ENCODE measurements around the gene RAD51.

The RAD51 gene

DNA sequence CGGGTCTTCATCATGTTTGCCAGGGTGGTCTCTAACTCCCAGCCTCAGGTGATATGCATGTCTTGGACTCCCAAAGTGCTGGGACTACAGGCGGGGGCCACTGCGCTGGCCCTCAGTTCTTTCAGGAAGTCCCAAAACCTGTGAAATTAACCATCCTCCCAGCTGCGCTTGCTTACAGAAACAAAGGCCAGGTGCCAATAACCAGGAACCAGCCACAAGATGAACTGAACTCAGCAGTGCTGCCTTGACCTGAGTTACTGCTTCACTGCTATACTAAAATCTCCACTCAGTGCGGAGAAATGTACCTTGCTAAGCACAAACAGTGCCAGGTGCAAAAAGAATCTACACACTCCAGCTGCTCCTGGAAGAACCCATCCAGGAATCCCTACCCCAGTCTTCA is 65.0 kb downstream of the RAD51 start:
- Histone ChIP-seq H4K20me1 (ENCODE audit: insufficient read depth, low read length) (no peaks in the 10 kb centered on the region), H3K27ac (ENCODE audit: low read length) (no peak overlapping the region), H3K4me3 (ENCODE audit: low read depth in 1 of 2, low read length in 2 of 2) (no peak overlapping the region), H3K36me3 (ENCODE audit: insufficient read depth, low read length) (no peaks in the 10 kb centered on the region), H3K27me3 (ENCODE audit: insufficient read depth, low read length, poor library complexity) (no peaks in the 10 kb centered on the region), H3K4me1 (ENCODE audit: insufficient read depth, low read length) (peaks cover 8% of the 10 kb centered on the region), H3K9me3 (ENCODE audit: insufficient read depth, low read length, severe bottlenecking) (no peaks in the 10 kb centered on the region), H3K79me2 (ENCODE audit: insufficient read depth, low read length) (peaks cover under 1% of the 10 kb centered on the region), H3K4me2 (ENCODE audit: insufficient read depth, low read length) (no peak overlapping the region), H2AFZ (ENCODE audit: low read depth, low read length) (no peak overlapping the region), H3K9ac (ENCODE audit: low read depth, low read length) (no peak overlapping the region)
- ATAC-seq (ENCODE audit: insufficient read depth, low read depth) (no peak), DNase-seq (no peak)
- TF ChIP-seq EZH2 (IDR thresholded peaks at IDR 0.05; ENCODE audit: borderline replicate concordance, low read depth, low read length, severe bottlenecking): no peak
- TF ChIP-seq, protein P1, sequence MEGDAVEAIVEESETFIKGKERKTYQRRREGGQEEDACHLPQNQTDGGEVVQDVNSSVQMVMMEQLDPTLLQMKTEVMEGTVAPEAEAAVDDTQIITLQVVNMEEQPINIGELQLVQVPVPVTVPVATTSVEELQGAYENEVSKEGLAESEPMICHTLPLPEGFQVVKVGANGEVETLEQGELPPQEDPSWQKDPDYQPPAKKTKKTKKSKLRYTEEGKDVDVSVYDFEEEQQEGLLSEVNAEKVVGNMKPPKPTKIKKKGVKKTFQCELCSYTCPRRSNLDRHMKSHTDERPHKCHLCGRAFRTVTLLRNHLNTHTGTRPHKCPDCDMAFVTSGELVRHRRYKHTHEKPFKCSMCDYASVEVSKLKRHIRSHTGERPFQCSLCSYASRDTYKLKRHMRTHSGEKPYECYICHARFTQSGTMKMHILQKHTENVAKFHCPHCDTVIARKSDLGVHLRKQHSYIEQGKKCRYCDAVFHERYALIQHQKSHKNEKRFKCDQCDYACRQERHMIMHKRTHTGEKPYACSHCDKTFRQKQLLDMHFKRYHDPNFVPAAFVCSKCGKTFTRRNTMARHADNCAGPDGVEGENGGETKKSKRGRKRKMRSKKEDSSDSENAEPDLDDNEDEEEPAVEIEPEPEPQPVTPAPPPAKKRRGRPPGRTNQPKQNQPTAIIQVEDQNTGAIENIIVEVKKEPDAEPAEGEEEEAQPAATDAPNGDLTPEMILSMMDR (IDR thresholded peaks at IDR 0.05; ENCODE audit: borderline replicate concordance, extremely low read depth, low read length, poor library complexity, severe bottlenecking): no peak

DNA sequence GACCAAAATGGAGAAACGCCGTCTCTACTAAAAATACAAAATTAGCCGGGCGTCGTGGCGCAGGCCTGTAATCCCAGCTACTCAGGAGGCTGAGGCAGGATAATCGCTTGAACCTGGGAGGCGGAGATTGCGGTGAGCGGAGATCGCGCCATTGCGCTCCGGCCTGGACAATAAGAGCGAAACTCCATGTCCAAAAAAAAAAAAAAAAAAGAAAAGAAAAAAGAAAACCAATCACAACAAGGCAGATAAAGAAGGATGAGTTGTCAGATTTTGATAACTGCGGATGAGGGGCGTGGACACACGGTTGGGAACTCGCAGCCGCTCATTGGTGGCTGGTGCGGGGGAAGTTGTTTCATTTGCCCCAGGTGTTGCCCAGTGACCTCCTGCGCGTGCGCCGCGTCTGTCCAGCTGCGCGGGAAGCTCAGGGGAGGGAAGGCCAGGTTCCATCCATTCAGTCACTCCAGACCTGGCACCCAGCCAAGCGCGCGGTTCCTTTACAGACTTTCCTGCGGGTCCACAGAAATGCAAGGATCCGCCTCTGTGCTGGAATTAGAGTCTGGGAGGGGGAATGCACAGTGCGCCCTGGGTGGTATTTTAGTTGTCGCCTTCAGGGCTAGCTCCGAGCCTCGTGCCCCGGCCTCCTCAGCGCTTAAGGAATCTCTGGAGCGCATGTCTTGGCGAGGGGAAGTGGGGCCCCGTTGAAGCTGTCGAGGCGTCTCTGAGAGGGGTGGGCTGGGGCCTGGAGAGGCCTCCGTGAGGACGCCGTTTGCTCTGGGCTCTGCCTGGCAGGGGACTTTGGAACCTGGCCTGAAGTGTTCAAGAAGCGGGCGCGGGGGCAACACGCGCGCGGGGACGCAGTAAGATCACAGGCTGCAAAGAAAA is 68.2 kb downstream of the RAD51 start:
- Histone ChIP-seq H3K79me2 (ENCODE audit: insufficient read depth, low read length) (no peaks in the 10 kb centered on the region), H4K20me1 (ENCODE audit: insufficient read depth, low read length) (no peaks in the 10 kb centered on the region), H2AFZ (ENCODE audit: low read depth, low read length) (no peak overlapping the region), H3K9me3 (ENCODE audit: insufficient read depth, low read length, severe bottlenecking) (no peaks in the 10 kb centered on the region), H3K27ac (ENCODE audit: low read length) (no peak overlapping the region), H3K4me1 (ENCODE audit: insufficient read depth, low read length) (peaks cover 5% of the 10 kb centered on the region; the same call in 1 of the 2 replicates), H3K27me3 (ENCODE audit: insufficient read depth, low read length, poor library complexity) (no peaks in the 10 kb centered on the region), H3K4me3 (ENCODE audit: low read depth in 1 of 2, low read length in 2 of 2) (no peak overlapping the region), H3K4me2 (ENCODE audit: insufficient read depth, low read length) (no peak overlapping the region), H3K9ac (ENCODE audit: low read depth, low read length) (no peak overlapping the region), H3K36me3 (ENCODE audit: insufficient read depth, low read length) (peaks cover 14% of the 10 kb centered on the region)
- DNase-seq: no peak
- TF ChIP-seq, protein P1 (IDR thresholded peaks at IDR 0.05; ENCODE audit: borderline replicate concordance, extremely low read depth, low read length, poor library complexity, severe bottlenecking): no peak
- no peak for TF ChIP-seq EZH2 (IDR thresholded peaks at IDR 0.05; ENCODE audit: borderline replicate concordance, low read depth, low read length, severe bottlenecking)
- ATAC-seq (ENCODE audit: insufficient read depth, low read depth): no peak

DNA sequence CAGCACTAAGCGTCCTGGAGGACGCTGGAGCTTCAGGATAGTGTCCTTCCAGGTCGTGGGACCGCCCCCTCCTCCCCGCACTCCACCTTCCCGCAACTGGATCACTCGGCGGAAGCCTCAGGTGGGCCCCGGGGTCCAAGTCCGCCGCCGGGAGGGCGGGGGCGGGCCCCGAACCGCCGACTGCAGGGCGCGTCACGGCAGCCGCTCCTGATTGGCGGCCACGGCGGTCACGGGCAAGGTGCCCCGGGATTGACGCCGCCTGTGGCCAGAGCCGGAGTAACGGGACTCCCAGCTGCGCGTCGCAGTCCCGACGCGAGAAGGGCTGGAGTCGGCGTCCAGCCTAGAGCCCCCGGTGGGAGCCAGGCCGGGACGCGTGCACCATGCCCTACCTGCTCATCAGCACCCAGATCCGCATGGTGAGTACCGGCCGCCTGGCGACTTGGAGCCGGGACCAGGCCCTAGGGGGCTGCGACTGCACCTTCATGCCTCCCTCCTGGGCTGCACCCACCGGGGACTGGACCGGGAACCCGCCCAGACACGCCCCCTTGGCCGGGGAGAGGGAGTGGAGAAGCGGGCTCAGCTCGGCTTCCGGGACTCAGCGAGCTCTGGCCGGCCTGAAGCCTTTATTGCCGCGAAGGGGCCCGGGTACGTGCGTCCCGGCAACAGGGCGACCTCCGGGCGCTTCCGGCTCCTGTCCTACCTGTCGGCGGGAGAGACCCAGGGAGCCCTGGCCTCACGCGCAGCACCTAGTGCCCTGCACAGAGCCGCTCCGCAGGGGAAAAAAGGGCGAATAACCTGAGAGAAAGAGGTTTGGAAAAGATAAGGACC is 69.0 kb downstream of the RAD51 start, which contains the start of gene GCHFR:
Gene GCHFR, plus strand, starts transcription at position 268 of the 828 bp plus-strand sequence. Its CDS starts 113 bp downstream, at position 381.
- Histone ChIP-seq H3K27ac (ENCODE audit: low read length) (no peak within 1 kb of the TSS), H3K9me3 (ENCODE audit: insufficient read depth, low read length, severe bottlenecking) (no peaks in the 10 kb centered on the region), H3K79me2 (ENCODE audit: insufficient read depth, low read length) (no peaks in the 10 kb centered on the region), H3K36me3 (ENCODE audit: insufficient read depth, low read length) (peaks cover 19% of the 10 kb centered on the region), H3K4me3 (ENCODE audit: low read depth in 1 of 2, low read length in 2 of 2) (no peak within 1 kb of the TSS), H3K4me1 (ENCODE audit: insufficient read depth, low read length) (peaks cover 13% of the 10 kb centered on the region), H2AFZ (ENCODE audit: low read depth, low read length) (no peak within 1 kb of the TSS), H3K9ac (ENCODE audit: low read depth, low read length) (no peak within 1 kb of the TSS; the same call in 1 of the 2 replicates), H3K27me3 (ENCODE audit: insufficient read depth, low read length, poor library complexity) (no peaks in the 10 kb centered on the region), H3K4me2 (ENCODE audit: insufficient read depth, low read length) (no peak within 1 kb of the TSS), H4K20me1 (ENCODE audit: insufficient read depth, low read length) (no peaks in the 10 kb centered on the region)
- DNase-seq (no peak), ATAC-seq (ENCODE audit: insufficient read depth, low read depth) (no peak)
- no peak for TF ChIP-seq EZH2 (IDR thresholded peaks at IDR 0.05; ENCODE audit: borderline replicate concordance, low read depth, low read length, severe bottlenecking)
- TF ChIP-seq, protein P1 (IDR thresholded peaks at IDR 0.05; ENCODE audit: borderline replicate concordance, extremely low read depth, low read length, poor library complexity, severe bottlenecking): no peak
